Left renal cortex interstitium (tissue), 4 donors: ENCODE data around the gene EXOC1. TPM values are rescaled to one million over a fixed set of nuclear protein-coding genes. Genes with fewer than 3 reads are reported as not detected.

Experiments used
- DNase-seq, 4 donors: peaks; one replicate each; pipeline ENCODE4 v3.0.0-alpha.2; 2013; ENCODE audit warnings: low read depth in 4 of 4, low spot score in 2 of 4, missing footprints in 1 of 4
- polyA plus RNA-seq, 4 donors: library from polyadenylated mRNA; unstranded; fragments of 120-200 nt; gene quantifications; one replicate each; pipeline ENCODE4 v1.2.1, GENCODE V29; 2013; ENCODE audit not compliant: insufficient read length in 4 of 4

EXOC1 gene
- polyA plus RNA-seq, 4 donors, result 41.7 to 57.5 (median 44.6) TPM

- no peak for DNase-seq
These were observed 3.7 kb upstream of the EXOC1 start for GRCh38 chr4:55849724-55850123.

DNA sequence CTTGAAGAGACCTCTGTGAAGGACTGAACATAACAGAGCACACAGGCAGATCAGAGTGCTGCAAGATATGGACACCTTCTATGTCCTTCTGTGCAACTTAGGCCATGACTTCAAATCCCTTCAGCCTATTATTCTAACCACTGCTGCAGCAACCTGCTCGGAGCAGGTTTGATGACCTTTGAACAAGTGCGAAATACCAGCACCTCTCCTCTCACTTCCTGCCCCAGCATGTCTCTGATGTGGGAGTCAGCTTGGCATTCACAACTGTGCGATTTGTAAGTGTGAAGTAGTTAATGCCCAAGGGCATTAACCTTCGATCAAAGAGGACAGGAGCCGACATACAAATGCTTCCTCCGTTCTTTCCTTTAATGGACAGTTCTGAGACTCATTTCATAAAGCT lies 1.6 kb upstream of the EXOC1 start:
- no peak for DNase-seq

DNA sequence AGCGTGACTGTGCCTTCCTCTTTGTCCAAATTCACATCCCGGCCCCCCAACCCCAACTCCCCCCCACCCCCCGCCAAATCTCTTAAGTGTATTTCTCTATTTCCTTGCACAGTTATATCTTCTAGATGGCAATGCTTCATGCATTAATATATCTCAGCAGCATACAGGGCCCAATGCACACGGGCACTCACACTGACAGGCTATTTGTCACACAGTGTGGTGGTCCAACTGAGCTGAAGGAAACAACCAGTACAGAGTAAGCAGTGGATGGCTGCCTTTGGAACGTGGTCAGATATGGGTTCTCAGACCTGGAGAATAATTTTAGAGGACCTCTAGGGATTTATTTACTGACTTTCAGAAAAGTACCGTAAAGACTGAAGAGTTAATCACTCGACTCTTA lies 681 bp downstream of the EXOC1 start:
- no peak for DNase-seq

- DNase-seq, result no peak
These were observed 4.1 kb downstream of the EXOC1 start for GRCh38 chr4:55857586-55857985.

DNA sequence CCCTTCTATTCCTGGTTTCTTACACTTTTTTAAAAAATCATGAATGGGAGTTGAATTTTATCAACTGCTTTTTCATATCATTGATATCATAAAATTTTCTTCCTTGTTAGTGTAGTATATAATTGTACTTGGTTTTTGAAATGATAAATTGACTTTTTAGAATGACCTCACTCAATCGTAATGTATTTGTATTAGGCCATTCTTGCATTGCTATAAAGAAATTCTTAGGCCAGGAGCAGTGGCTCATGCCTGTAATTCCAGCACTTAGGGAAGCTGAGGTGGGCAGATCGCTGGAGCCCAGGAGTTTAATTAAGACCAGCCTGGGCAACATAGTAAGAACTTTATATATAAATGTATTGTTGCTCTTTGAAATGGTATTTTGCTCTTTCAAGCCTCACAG lies 6.3 kb downstream of the EXOC1 start:
- no peak for DNase-seq

DNA sequence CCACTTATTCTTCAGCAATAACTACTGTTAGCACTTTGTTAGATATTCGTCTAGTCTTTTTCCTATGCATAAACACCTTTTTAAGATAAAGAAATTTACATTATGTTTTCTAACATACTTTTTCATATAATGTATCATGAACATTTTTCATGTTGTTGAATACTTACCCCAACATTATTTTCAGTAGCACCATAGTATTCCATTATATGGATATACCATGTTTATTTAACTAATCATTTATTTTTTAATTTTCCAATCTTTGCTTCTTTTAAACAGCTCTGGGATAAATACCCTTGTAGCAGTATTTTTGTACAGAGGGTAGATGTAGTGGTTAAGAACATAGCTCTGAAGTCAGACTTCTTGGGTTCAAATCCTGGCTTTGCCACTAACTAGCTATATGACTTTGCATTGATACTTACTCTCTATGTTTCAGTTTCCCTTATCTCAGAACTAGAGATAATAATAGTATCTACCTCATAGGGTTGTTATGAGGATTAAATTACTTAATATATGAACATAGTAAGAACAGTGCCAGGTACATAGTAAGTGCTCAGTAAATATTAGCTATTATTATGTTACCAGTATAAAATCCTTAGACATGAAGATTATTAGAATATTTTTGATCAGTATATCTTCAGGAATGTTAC lies 11.3 kb downstream of the EXOC1 start:
- no peak for DNase-seq

GRCh38 chr4:55865228-55865806 lies 11.9 kb downstream of the EXOC1 start:
- no peak for DNase-seq

DNA sequence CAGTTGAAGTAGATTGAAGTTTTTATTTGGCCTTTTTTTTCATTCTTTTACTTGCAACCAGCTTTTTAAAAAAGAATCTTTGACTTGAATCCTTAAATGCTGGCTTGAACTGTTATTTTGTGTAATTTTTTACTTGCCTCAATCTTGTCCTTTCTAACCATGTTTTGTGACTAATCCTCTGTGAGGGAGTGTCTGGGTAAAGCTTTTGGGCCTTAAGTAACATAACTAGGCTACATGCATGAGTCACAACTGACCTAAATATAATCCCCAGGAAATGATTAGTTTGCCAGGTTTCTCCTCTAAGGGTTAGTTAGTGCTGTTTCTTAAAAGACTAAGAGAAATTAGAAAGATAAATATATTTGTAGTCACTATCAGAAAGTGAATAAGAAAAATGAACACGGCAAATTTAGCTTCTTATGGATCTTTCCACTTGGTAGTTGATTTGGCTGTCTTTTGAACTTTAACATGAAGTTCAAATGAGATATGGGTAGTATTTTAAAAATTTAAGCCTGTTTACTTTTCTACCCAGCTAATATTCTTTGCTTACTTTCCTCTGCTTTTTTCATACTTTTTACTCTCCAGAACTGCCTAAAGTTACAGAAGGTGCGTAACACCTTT lies 13.0 kb downstream of the EXOC1 start:
- no peak for DNase-seq

GRCh38 chr4:55866973-55867574 lies 13.6 kb downstream of the EXOC1 start:
- DNase-seq, result peak in 1 of 4 donors; percentile 21

DNA sequence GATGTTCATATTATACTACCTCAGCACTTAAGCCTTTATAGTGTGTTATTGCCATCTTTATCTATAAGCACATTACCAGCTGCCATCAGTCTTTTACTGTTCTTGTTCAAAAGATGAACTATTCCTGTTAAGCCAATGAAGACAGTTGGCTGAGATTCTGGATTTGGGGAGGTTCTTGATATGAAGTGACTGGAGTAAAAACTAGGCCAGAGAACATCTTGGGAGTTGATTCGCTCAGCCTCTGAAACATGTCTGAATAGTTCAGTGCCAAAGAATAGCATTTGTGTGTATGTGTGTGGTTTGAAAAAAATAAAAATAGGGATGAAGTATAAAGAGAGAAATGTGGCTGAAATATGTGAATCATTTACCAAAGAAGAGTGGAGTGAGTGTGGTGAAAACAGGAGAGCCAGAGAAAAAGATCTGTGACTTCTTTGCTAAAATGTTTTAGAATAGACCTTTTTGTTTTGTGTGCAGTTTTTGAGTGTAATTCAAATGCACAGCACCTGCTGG lies 15.2 kb downstream of the EXOC1 start:
- no peak for DNase-seq

- DNase-seq, result no peak
These were observed 17.9 kb downstream of the EXOC1 start for GRCh38 chr4:55871299-55871800.

- no peak for DNase-seq
These were observed 21.4 kb downstream of the EXOC1 start for GRCh38 chr4:55874831-55875230.

DNA sequence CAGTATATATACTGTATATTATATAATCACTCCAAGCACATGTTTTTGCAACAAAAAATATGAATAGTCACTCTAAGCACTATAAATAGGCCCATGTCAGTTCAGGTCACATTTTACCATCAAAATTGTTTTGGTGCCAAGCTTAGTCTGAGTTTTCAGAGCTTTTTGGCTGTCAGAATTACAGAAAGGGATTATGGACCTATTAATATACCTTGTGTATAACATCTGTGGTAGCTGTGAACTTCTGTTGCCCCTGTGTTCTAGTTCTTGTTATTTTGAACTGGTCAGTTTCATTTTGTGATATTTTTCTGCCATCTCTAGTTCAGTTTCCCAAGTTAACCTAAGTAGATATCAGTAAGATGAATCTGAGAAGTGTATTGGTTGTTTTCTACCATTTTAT lies 22.9 kb downstream of the EXOC1 start:
- no peak for DNase-seq

- no peak for DNase-seq
These were observed 25.8 kb downstream of the EXOC1 start for GRCh38 chr4:55879224-55879623.

- DNase-seq, result no peak
These were observed 27.3 kb downstream of the EXOC1 start for GRCh38 chr4:55880652-55881280.

- DNase-seq, result no peak
These were observed 30.8 kb downstream of the EXOC1 start for GRCh38 chr4:55884093-55884850.

- no peak for DNase-seq
These were observed 31.4 kb downstream of the EXOC1 start for GRCh38 chr4:55884851-55885219.

DNA sequence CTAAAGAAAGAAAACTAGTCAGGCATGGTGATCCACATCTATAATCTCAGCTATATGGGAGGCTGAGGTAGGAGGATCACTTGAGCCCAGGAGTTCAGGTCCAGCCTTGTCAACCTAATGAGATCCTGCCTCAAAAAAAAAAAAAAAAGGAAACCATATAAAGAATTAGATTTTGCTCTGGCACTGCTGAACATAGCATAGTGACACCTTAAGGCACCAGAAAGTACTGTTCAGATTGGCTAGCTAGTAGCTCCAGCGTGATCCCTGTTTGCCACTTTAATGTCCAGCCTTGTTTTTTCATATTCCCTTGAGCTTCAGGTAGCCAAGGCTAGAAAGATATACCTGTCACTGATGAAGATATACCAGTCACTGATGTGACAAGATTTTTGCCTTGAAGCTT lies 34.1 kb downstream of the EXOC1 start:
- DNase-seq, result no peak

DNA sequence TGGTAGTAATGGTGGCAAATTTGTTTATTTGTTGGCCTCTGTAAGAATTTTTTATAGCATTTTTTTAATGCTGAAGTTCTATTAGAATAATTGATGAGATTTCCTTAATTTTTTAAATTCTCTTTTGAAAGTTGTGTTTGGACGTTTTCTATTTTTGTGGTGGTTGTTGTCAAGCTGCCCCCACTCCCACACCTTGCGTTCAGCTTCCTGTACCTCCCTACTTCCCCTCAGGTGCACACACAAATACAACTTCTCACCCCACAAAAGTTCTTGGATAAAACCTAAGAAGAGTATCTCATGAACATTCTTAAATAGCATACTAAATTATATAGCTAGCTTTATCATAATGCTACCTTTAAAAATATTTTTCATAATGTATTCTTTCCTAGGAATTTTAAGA lies 38.7 kb downstream of the EXOC1 start:
- no peak for DNase-seq

DNA sequence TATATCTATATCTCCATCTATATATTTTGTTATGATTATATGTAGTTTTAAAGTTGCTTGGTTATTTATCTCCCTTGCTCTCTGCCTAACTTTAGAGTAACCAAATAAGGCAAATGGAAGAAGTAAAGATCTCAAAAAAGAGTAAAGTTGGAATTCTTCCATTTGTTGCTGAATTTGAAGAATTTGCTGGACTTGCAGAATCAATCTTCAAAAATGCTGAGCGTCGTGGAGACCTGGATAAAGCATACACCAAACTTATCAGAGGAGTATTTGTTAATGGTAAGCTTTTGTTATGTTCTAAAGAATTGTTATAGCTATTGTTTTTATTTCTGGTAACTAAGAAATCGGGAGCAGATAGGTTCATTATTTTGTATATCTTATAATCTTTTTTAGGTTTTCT lies 43.2 kb downstream of the EXOC1 start:
- no peak for DNase-seq
